HG02571 (cell line): ENCODE results near the gene GSTM4.

ENCODE experiments used
- ATAC-seq: cut with Tn5 transposase; IDR thresholded peaks from one replicate; pipeline ENCODE4 v1.9.1; 2021; ENCODE audit warnings: mild to moderate bottlenecking, moderate library complexity; ENCODE audit not compliant: unreplicated experiment

GSTM4 gene

GRCh38 chr1:109636201-109636952 lies 19.5 kb upstream of the GSTM4 start:
- ATAC-seq = no peak

- no peak for ATAC-seq
Observed at GRCh38 chr1:109637446-109637845, 18.5 kb upstream of the GSTM4 start.

- ATAC-seq = no peak
Observed at GRCh38 chr1:109639063-109639840, 16.6 kb upstream of the GSTM4 start.

GRCh38 chr1:109639841-109640184 lies 16.1 kb upstream of the GSTM4 start:
- ATAC-seq = no peak

GRCh38 chr1:109640285-109640865 lies 15.5 kb upstream of the GSTM4 start:
- ATAC-seq = peak; percentile 63

GRCh38 chr1:109641078-109641740 lies 14.7 kb upstream of the GSTM4 start:
- no peak for ATAC-seq

GRCh38 chr1:109641861-109642260 lies 14.0 kb upstream of the GSTM4 start:
- no peak for ATAC-seq

GRCh38 chr1:109642626-109643025 lies 13.3 kb upstream of the GSTM4 start:
- ATAC-seq = no peak

- peak; percentile 77 for ATAC-seq
Observed at GRCh38 chr1:109643385-109644230, 12.3 kb upstream of the GSTM4 start.

- ATAC-seq = no peak
Observed at GRCh38 chr1:109644670-109645069, 11.2 kb upstream of the GSTM4 start.

- ATAC-seq = no peak
Observed at GRCh38 chr1:109649491-109649914, 6.4 kb upstream of the GSTM4 start.

- no peak for ATAC-seq
Observed at GRCh38 chr1:109650609-109651008, 5.3 kb upstream of the GSTM4 start.

- ATAC-seq = no peak
Observed at GRCh38 chr1:109652402-109652801, 3.5 kb upstream of the GSTM4 start.

- no peak for ATAC-seq
Observed at GRCh38 chr1:109653306-109653705, 2.6 kb upstream of the GSTM4 start.

- no peak for ATAC-seq
Observed at GRCh38 chr1:109654519-109654918, 1.4 kb upstream of the GSTM4 start.

GRCh38 chr1:109657395-109657794 lies 1.5 kb downstream of the GSTM4 start:
- no peak for ATAC-seq

- ATAC-seq = no peak
Observed at GRCh38 chr1:109657970-109658369, 2.1 kb downstream of the GSTM4 start.

- ATAC-seq = no peak
Observed at GRCh38 chr1:109658533-109659042, 2.7 kb downstream of the GSTM4 start.

- no peak for ATAC-seq
Observed at GRCh38 chr1:109659145-109659544, 3.2 kb downstream of the GSTM4 start.

- ATAC-seq = no peak
Observed at GRCh38 chr1:109659997-109660690, 4.2 kb downstream of the GSTM4 start.
